SK-N-SH (cell line): ENCODE results near the gene THEMIS. TPM values are rescaled to one million over a fixed set of nuclear protein-coding genes. Genes with fewer than 3 reads are reported as not detected.

Source experiments
- CTCF ChIA-PET: fragments of 300-600, 350-600 bp; formaldehyde crosslinking; extraction: SDS; loops from one replicate; lab custom pipeline; 2021; lab: Yijun Ruan, JAX
- POLR2A ChIA-PET: fragments of 350-600 bp; sonication (Branson Sonifier 250); formaldehyde crosslinking; extraction: SDS; loops from one replicate; lab custom pipeline; 2020; ENCODE audit warnings: antibody characterized with exemption, inconsistent platforms; lab: Yijun Ruan, JAX
- DNase-seq: peaks from one replicate; pipeline ENCODE4 v3.0.0; 2012
- H2AFZ ChIP-seq: fragments of 200-600 bp; sonication (generic); 2 replicates; pipeline ENCODE4 v1.8.1; 2016; ENCODE audit warnings: antibody characterized with exemption, mild to moderate bottlenecking, low read depth
- H3F3A ChIP-seq: fragments of 200-600 bp; sonication (generic); replicated peaks from 2 replicates; pipeline ENCODE3; 2016; ENCODE audit warnings: antibody characterized with exemption, mild to moderate bottlenecking; ENCODE audit not compliant: insufficient read depth
- H3K27ac ChIP-seq, 2 experiments: fragments of 200-500 bp in 1 of 2; fragments of 200-600 bp in 1 of 2; sonication (Bioruptor generic) in 1 of 2; sonication (generic), shearing (Covaris generic) in 1 of 2; 2 replicates each; pipeline versions ENCODE4 v1.5.1 to v1.6.1; 2014 to 2016; ENCODE audit warnings: low read depth in 2 of 2, inconsistent platforms in 1 of 2, low read length in 1 of 2, mild to moderate bottlenecking in 1 of 2, mixed read lengths in 1 of 2
- H3K27me3 ChIP-seq: fragments of 200-600 bp; sonication (generic), shearing (Covaris generic); 2 replicates; pipeline ENCODE4 v1.6.1; 2016; ENCODE audit warnings: mixed run types; ENCODE audit not compliant: insufficient read depth
- H3K36me3 ChIP-seq, 2 experiments: fragments of 200-500 bp in 1 of 2; fragments of 200-600 bp in 1 of 2; sonication (Bioruptor generic) in 1 of 2; sonication (generic) in 1 of 2; replicated peaks in 1 of 2; 2 replicates each; pipeline versions ENCODE3 to v1.5.1; 2014 to 2016; ENCODE audit warnings: low read length in 1 of 2, mild to moderate bottlenecking in 1 of 2; ENCODE audit not compliant: insufficient read depth in 2 of 2, control insufficient read depth in 1 of 2
- H3K4me1 ChIP-seq, 2 experiments: fragments of 200-500 bp in 1 of 2; fragments of 200-600 bp in 1 of 2; sonication (Bioruptor generic) in 1 of 2; sonication (generic), shearing (Covaris generic) in 1 of 2; 2 replicates each; pipeline versions ENCODE4 v1.5.1 to v1.6.1; 2014 to 2016; ENCODE audit warnings: low read depth in 1 of 2, low read length in 1 of 2, mixed run types in 1 of 2; ENCODE audit not compliant: insufficient read depth in 2 of 2, control insufficient read depth in 1 of 2
- H3K4me2 ChIP-seq: fragments of 200-600 bp; sonication (generic), shearing (Covaris generic); 2 replicates; pipeline ENCODE4 v1.6.1; 2017; ENCODE audit warnings: mixed run types
- H3K4me3 ChIP-seq, 2 experiments: fragments of 200-500 bp in 1 of 2; fragments of 200-600 bp in 1 of 2; sonication (Bioruptor generic) in 1 of 2; sonication (generic), shearing (Covaris generic) in 1 of 2; 2 replicates each; pipeline versions ENCODE4 v1.5.1 to v1.8.1; 2014 to 2016; ENCODE audit warnings: low read depth in 2 of 2, inconsistent platforms in 1 of 2, low read length in 1 of 2, mild to moderate bottlenecking in 1 of 2, mixed read lengths in 1 of 2, moderate library complexity in 1 of 2
- H3K79me2 ChIP-seq: fragments of 200-600 bp; sonication (generic); 2 replicates; pipeline ENCODE4 v1.8.1; 2017; ENCODE audit warnings: mild to moderate bottlenecking; ENCODE audit not compliant: insufficient read depth
- H3K9ac ChIP-seq: fragments of 200-600 bp; sonication (generic); 2 replicates; pipeline ENCODE4 v1.6.1; 2017; ENCODE audit warnings: mixed run types
- H3K9me2 ChIP-seq: fragments of 200-600 bp; sonication (generic); 2 replicates; pipeline ENCODE4 v1.6.1; 2017; ENCODE audit warnings: mixed run types
- H3K9me3 ChIP-seq: fragments of 200-600 bp; sonication (generic); 2 replicates; pipeline ENCODE4 v1.6.1; 2017; ENCODE audit warnings: mixed run types, mild to moderate bottlenecking, moderate library complexity
- H4K20me1 ChIP-seq: fragments of 200-600 bp; sonication (generic); 2 replicates; pipeline ENCODE4 v1.6.1; 2017; ENCODE audit warnings: mild to moderate bottlenecking, mixed run types; ENCODE audit not compliant: insufficient read depth
- CTCF ChIP-seq: fragments of 200-600 bp; sonication (generic); IDR thresholded peaks from 2 replicates; pipeline ENCODE4 v1.6.1; 2017; ENCODE audit warnings: antibody characterized with exemption, mild to moderate bottlenecking, moderate library complexity
- EP300 ChIP-seq, 2 experiments: IDR thresholded peaks; 2 replicates each; pipeline versions ENCODE4 v1.4.0 to v1.6.1; 2012; ENCODE audit warnings: borderline replicate concordance in 1 of 2, low read depth in 1 of 2, low read length in 1 of 2
- EZH2phosphoT487 ChIP-seq: fragments of 200-600 bp; sonication (generic); IDR thresholded peaks from 2 replicates; pipeline ENCODE4 v1.6.1; 2017; ENCODE audit warnings: low read depth, mixed run types, mild to moderate bottlenecking, antibody characterized with exemption, moderate library complexity, borderline replicate concordance
- FOSL2 ChIP-seq: IDR thresholded peaks from 2 replicates; pipeline ENCODE4 v1.4.0; 2012; ENCODE audit warnings: low read depth, mild to moderate bottlenecking, moderate library complexity, borderline replicate concordance
- FOXM1 ChIP-seq: IDR thresholded peaks from 2 replicates; pipeline ENCODE4 v1.4.0; 2012; ENCODE audit warnings: low read depth, mild to moderate bottlenecking
- GABPA ChIP-seq: IDR thresholded peaks from 2 replicates; pipeline ENCODE4 v1.4.0; 2012; ENCODE audit warnings: low read depth, mild to moderate bottlenecking
- JUND ChIP-seq: IDR thresholded peaks from 2 replicates; pipeline ENCODE4 v1.4.0; 2012
- MAX ChIP-seq: IDR thresholded peaks from 2 replicates; pipeline ENCODE4 v1.4.0; 2012; ENCODE audit warnings: low read depth
- MEF2A ChIP-seq: IDR thresholded peaks from 2 replicates; pipeline ENCODE4 v1.4.0; 2012; ENCODE audit warnings: low read depth, borderline replicate concordance
- PBX3 ChIP-seq: IDR thresholded peaks from 2 replicates; pipeline ENCODE4; 2012
- RAD21 ChIP-seq: IDR thresholded peaks from 2 replicates; pipeline ENCODE4 v1.6.1; 2012; ENCODE audit warnings: mild to moderate bottlenecking, low read length
- RCOR1 ChIP-seq: fragments of 150-350 bp; IDR thresholded peaks from 2 replicates; pipeline ENCODE4 v1.6.1; 2017; ENCODE audit warnings: antibody characterized with exemption, low read length
- SIN3A ChIP-seq: IDR thresholded peaks from 2 replicates; pipeline ENCODE4 v1.6.1; 2012; ENCODE audit warnings: low read depth, mild to moderate bottlenecking, low read length, moderate library complexity, borderline replicate concordance
- SMC3 ChIP-seq: IDR thresholded peaks from 2 replicates; pipeline ENCODE4 v1.6.1; 2012; ENCODE audit warnings: low read depth, low read length, improper control_type of control experiment
- TCF12 ChIP-seq: IDR thresholded peaks from 2 replicates; pipeline ENCODE4 v1.4.0; 2012
- YY1 ChIP-seq: IDR thresholded peaks from 2 replicates; pipeline ENCODE4 v1.4.0; 2012; ENCODE audit warnings: low read depth, mild to moderate bottlenecking
- WGBS: methylation state at CpG from one replicate; pipeline ENCODE4 v1.1.6; 2017; ENCODE audit warnings: low lambda C conversion rate; 5-methylcytosine and 5-hydroxymethylcytosine counted together
- polyA plus RNA-seq, 3 experiments: library from polyadenylated mRNA; depleted of rRNA; stranded (reverse); fragments of >200 nt; gene quantifications; 2 replicates each; pipeline ENCODE4 v1.2.3, GENCODE V29; 2012

THEMIS gene
- polyA plus RNA-seq, 1 of the 3 experiments (the other 2 are of a cell fraction), result not detected

- no peak overlapping the region for H3K4me2 ChIP-seq
- no peaks in the 10 kb centered on the region for H3F3A ChIP-seq
- H3K9me3 ChIP-seq, result no peaks in the 10 kb centered on the region
- no peak overlapping the region for H3K9ac ChIP-seq
- peak overlapping the region in 1 of 2 experiments; percentile 72; a peak in 2 of 4 replicates for H3K27ac ChIP-seq
- H4K20me1 ChIP-seq, result no peaks in the 10 kb centered on the region
- H2AFZ ChIP-seq, result no peak overlapping the region
- TF ChIP-seq RCOR1, result no peak
- no peak for TF ChIP-seq JUND
- TF ChIP-seq MEF2A, result no peak
- no peak for TF ChIP-seq GABPA
- no peak for TF ChIP-seq YY1
- no peak for TF ChIP-seq CTCF
- no peak for TF ChIP-seq EZH2phosphoT487
- TF ChIP-seq RAD21, result no peak
- no peak for TF ChIP-seq TCF12
- no peak for TF ChIP-seq SMC3
- TF ChIP-seq SIN3A, result no peak
- no peaks in the 10 kb centered on the region for H3K27me3 ChIP-seq
- no peaks in the 10 kb centered on the region for H3K36me3 ChIP-seq
- H3K4me1 ChIP-seq, result peaks cover 0 to 7% of the 10 kb centered on the region in 2 experiments; a peak in 1 of 4 replicates
- DNase-seq, result no peak
- no peaks in the 10 kb centered on the region for H3K79me2 ChIP-seq
- ChIA-PET POLR2A (no interaction called here), CTCF (no interaction called here)
- H3K4me3 ChIP-seq, result no peak overlapping the region
- no peaks in the 10 kb centered on the region for H3K9me2 ChIP-seq
Measured at GRCh38 chr6:127937747-127938146, 36.9 kb upstream of the THEMIS start.

- ChIA-PET CTCF (no interaction called here), POLR2A (no interaction called here)
- H3K27ac ChIP-seq, result no peak overlapping the region
- no peaks in the 10 kb centered on the region for H3K36me3 ChIP-seq
- no peak overlapping the region for H3K4me3 ChIP-seq
- DNase-seq, result no peak
- H3K27me3 ChIP-seq, result no peaks in the 10 kb centered on the region
- H3K9me3 ChIP-seq, result no peaks in the 10 kb centered on the region
- no peak overlapping the region for H2AFZ ChIP-seq
- peaks cover 0 to 7% of the 10 kb centered on the region in 2 experiments; a peak in 1 of 4 replicates for H3K4me1 ChIP-seq
- no peak overlapping the region for H3K9ac ChIP-seq
- 78% methylated on average over 2 of the region's 2 CpGs for WGBS
- no peaks in the 10 kb centered on the region for H3F3A ChIP-seq
- TF ChIP-seq TCF12 (no peak), EP300 (IDR thresholded peaks at IDR 0.05; ENCODE audit: borderline replicate concordance in 1 of 2, low read depth in 1 of 2, low read length in 1 of 2) (no peak)
- no peaks in the 10 kb centered on the region for H3K9me2 ChIP-seq
- no peak overlapping the region for H3K4me2 ChIP-seq
- no peaks in the 10 kb centered on the region for H4K20me1 ChIP-seq
- H3K79me2 ChIP-seq, result no peaks in the 10 kb centered on the region
Measured at GRCh38 chr6:127937102-127937501, 36.2 kb upstream of the THEMIS start.

GRCh38 chr6:127934956-127935355 lies 34.1 kb upstream of the THEMIS start:
- Histone ChIP-seq H3K27ac (no peak overlapping the region), H3K4me3 (no peak overlapping the region), H3K9ac (no peak overlapping the region), H3K79me2 (no peaks in the 10 kb centered on the region), H3K9me2 (no peaks in the 10 kb centered on the region), H3K9me3 (no peaks in the 10 kb centered on the region), H3K36me3 (no peaks in the 10 kb centered on the region), H4K20me1 (no peaks in the 10 kb centered on the region), H3K27me3 (no peaks in the 10 kb centered on the region), H3K4me2 (no peak overlapping the region), H2AFZ (no peak overlapping the region), H3F3A (no peaks in the 10 kb centered on the region), H3K4me1 (peaks cover 0 to 7% of the 10 kb centered on the region in 2 experiments; a peak in 1 of 4 replicates)
- TF ChIP-seq SIN3A (no peak), CTCF (no peak), FOXM1 (no peak), FOSL2 (no peak), PBX3 (no peak), MAX (no peak), EP300 (IDR thresholded peaks at IDR 0.05; ENCODE audit: borderline replicate concordance in 1 of 2, low read depth in 1 of 2, low read length in 1 of 2) (no peak)
- ChIA-PET POLR2A (no interaction called here), CTCF (no interaction called here)
- WGBS, result 96% methylated on average over 1 of the region's 1 CpG
- DNase-seq, result no peak
